ENCODE results near the gene CKB. TPM values are rescaled to one million over a fixed set of nuclear protein-coding genes. Genes with fewer than 3 reads are reported as not detected.

CKB gene
- total RNA-seq, 2 donors from 2014 or later: 602 to 920 TPM

- no peaks in the 10 kb centered on the region for H3K9me3 ChIP-seq (ENCODE audit: control insufficient read depth, low read length)
- peaks cover 12% of the 10 kb centered on the region for H3K36me3 ChIP-seq (ENCODE audit: control insufficient read depth, insufficient read depth, low read length)
- no peak overlapping the region for H3K4me3 ChIP-seq (ENCODE audit: low read length)
- no peaks in the 10 kb centered on the region for H3K9me3 Mint-ChIP-seq
- H3K27me3 Mint-ChIP-seq (ENCODE audit: insufficient read depth): peaks cover 14% of the 10 kb centered on the region
- no peak for DNase-seq
- no peak overlapping the region for H3K27ac ChIP-seq (ENCODE audit: low read depth, low read length)
- peak overlapping the region; percentile 67 for H3K4me3 Mint-ChIP-seq
- TF ChIP-seq CTCF (conservative IDR thresholded peaks at IDR 0.05): peak; percentile 49
- peaks cover 9% of the 10 kb centered on the region for H3K36me3 Mint-ChIP-seq (ENCODE audit: low read depth)
- 74 to 83% methylated on average over 11 to 12 of the region's 12 CpGs for WGBS, 2 experiments (ENCODE audit: insufficient coverage in 1 of 2, insufficient read length in 1 of 2)
- no peak overlapping the region for H3K9ac ChIP-seq (ENCODE audit: extremely low read depth, low read length, poor library complexity, severe bottlenecking)
- peak overlapping the region; percentile 72 for H3K27ac Mint-ChIP-seq
- H3K4me1 Mint-ChIP-seq: peaks cover 37% of the 10 kb centered on the region
- peaks cover 11% of the 10 kb centered on the region for H3K27me3 ChIP-seq (ENCODE audit: control insufficient read depth, insufficient read depth, low read length, poor library complexity, severe bottlenecking)
- peaks cover 33% of the 10 kb centered on the region for H3K4me1 ChIP-seq (ENCODE audit: control insufficient read depth, insufficient read depth, low read length)
These were observed 1.6 kb upstream of the CKB start for GRCh38 chr14:103524002-103524935.

DNA sequence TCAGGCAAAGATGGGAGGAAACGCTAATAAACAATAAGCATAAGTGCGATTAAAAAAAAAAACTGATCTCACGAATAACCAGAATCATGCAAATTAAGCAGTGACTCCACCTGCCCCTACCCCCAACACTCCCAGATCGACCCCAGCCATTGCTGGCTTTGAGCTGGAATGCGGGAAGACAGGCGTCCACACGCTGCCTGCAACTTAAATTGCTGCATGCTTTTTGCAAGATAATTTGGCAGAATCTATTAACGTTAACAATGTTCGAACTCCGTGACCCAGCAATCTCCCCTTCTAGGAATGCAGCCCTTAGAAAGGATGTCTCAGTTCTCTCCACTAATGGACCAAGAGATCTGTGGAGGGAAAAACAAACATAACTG is 935 bp upstream of the CKB start:
- 44 to 50% methylated on average over 9 to 10 of the region's 10 CpGs for WGBS, 2 experiments (ENCODE audit: insufficient coverage in 1 of 2, insufficient read length in 1 of 2)
- Histone ChIP-seq H3K27ac (ENCODE audit: low read depth, low read length) (no peak overlapping the region), H3K4me3 (ENCODE audit: low read length) (peak overlapping the region; percentile 56), H3K9me3 (ENCODE audit: control insufficient read depth, low read length) (no peaks in the 10 kb centered on the region), H3K27me3 (ENCODE audit: control insufficient read depth, insufficient read depth, low read length, poor library complexity, severe bottlenecking) (peaks cover 11% of the 10 kb centered on the region), H3K9ac (ENCODE audit: extremely low read depth, low read length, poor library complexity, severe bottlenecking) (no peak overlapping the region), H3K36me3 (ENCODE audit: control insufficient read depth, insufficient read depth, low read length) (peaks cover 19% of the 10 kb centered on the region), H3K4me1 (ENCODE audit: control insufficient read depth, insufficient read depth, low read length) (peaks cover 33% of the 10 kb centered on the region)
- Mint-ChIP-seq H3K4me1 (peaks cover 38% of the 10 kb centered on the region), H3K9me3 (no peaks in the 10 kb centered on the region), H3K36me3 (ENCODE audit: low read depth) (peaks cover 9% of the 10 kb centered on the region), H3K4me3 (peak overlapping the region; percentile 67), H3K27ac (no peak overlapping the region), H3K27me3 (ENCODE audit: insufficient read depth) (peaks cover 14% of the 10 kb centered on the region)
- no peak for TF ChIP-seq CTCF (conservative IDR thresholded peaks at IDR 0.05)
- no peak for DNase-seq

- DNase-seq: peak; percentile 75
- Mint-ChIP-seq H3K36me3 (ENCODE audit: low read depth) (peaks cover 9% of the 10 kb centered on the region), H3K27me3 (ENCODE audit: insufficient read depth) (peaks cover 14% of the 10 kb centered on the region), H3K27ac (no peak overlapping the region), H3K4me3 (peak overlapping the region; percentile 67), H3K4me1 (peaks cover 34% of the 10 kb centered on the region), H3K9me3 (no peaks in the 10 kb centered on the region)
- H3K36me3 ChIP-seq (ENCODE audit: control insufficient read depth, insufficient read depth, low read length): peaks cover 19% of the 10 kb centered on the region
- 0 to 2% methylated on average over 24 to 74 of the region's 74 CpGs for WGBS, 2 experiments (ENCODE audit: insufficient coverage in 1 of 2, insufficient read length in 1 of 2)
- peak overlapping the region; percentile 80 for H3K9ac ChIP-seq (ENCODE audit: extremely low read depth, low read length, poor library complexity, severe bottlenecking)
- no peak for TF ChIP-seq CTCF (conservative IDR thresholded peaks at IDR 0.05)
- peak overlapping the region; percentile 76 for H3K27ac ChIP-seq (ENCODE audit: low read depth, low read length)
- H3K9me3 ChIP-seq (ENCODE audit: control insufficient read depth, low read length): no peaks in the 10 kb centered on the region
- H3K4me3 ChIP-seq (ENCODE audit: low read length): peak overlapping the region; percentile 80
- H3K27me3 ChIP-seq (ENCODE audit: control insufficient read depth, insufficient read depth, low read length, poor library complexity, severe bottlenecking): peaks cover 11% of the 10 kb centered on the region
- H3K4me1 ChIP-seq (ENCODE audit: control insufficient read depth, insufficient read depth, low read length): peaks cover 27% of the 10 kb centered on the region
These were observed 573 bp downstream of the CKB start for GRCh38 chr14:103521951-103522563.

Measured in endodermal cell (in vitro differentiated cells).